HUDEP-2 (cell line): ENCODE results near the gene TMA16.

Experiments
- DNase-seq, 76 experiments: peaks; one replicate each; lab custom pipeline; 2025; ENCODE audit not compliant: unreplicated experiment in 76 of 76; lab: John Stamatoyannopoulos, UW

The TMA16 gene

GRCh38 chr4:163556650-163557391, 62.3 kb downstream of the TMA16 start:
- no peak for DNase-seq

GRCh38 chr4:163558539-163559044, 64.1 kb downstream of the TMA16 start:
- DNase-seq = peak in 3 of 76 experiments; percentile 2 to 22 (median 3)

GRCh38 chr4:163562496-163562895, 68.0 kb downstream of the TMA16 start:
- no peak for DNase-seq

- no peak for DNase-seq
These were observed 69.1 kb downstream of the TMA16 start for GRCh38 chr4:163563592-163563991.

GRCh38 chr4:163564221-163564720, 69.8 kb downstream of the TMA16 start:
- no peak for DNase-seq

- no peak for DNase-seq
These were observed 71.0 kb downstream of the TMA16 start for GRCh38 chr4:163565226-163566135.

- no peak for DNase-seq
These were observed 71.8 kb downstream of the TMA16 start for GRCh38 chr4:163566257-163566796.

- no peak for DNase-seq
These were observed 74.4 kb downstream of the TMA16 start for GRCh38 chr4:163568843-163569242.
